Raji (cell line): ENCODE data around the gene CACNB4.

Experiments
- POLR2A ChIP-seq: IDR thresholded peaks from 2 replicates; pipeline ENCODE4 v1.6.1; 2011; ENCODE audit warnings: low read depth, low read length, control low read depth; ENCODE audit not compliant: insufficient read depth

Gene CACNB4

DNA sequence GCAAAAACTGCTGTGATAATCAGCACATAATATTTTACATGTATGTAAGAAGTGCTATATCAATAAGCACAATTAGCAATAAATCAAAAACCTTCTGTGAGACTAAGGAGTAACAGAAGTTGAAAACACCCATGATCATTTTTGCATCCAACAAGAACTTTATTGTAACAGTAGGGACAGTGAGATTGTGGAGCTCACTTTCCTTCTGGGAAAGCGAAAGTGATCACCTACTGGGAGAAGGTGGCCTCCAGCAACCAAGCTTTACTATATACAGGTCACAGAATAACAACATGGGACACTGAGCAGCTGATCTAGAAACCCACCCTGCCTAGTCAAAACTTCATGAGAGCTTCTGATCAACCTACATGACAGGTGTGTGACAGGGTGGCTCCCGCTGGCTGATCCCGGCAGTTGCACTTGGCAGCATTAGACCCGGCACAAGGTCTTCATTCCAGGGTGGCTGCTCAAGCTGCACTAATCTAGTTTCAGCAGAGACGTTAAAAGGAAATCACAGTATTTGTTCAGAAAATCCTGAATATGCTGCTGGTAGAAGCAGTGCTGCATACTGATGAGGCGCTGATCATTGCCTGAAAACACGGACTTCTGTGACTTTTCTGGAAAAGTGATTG is 207.2 kb downstream of the CACNB4 start:
- no peak for TF ChIP-seq POLR2A

DNA sequence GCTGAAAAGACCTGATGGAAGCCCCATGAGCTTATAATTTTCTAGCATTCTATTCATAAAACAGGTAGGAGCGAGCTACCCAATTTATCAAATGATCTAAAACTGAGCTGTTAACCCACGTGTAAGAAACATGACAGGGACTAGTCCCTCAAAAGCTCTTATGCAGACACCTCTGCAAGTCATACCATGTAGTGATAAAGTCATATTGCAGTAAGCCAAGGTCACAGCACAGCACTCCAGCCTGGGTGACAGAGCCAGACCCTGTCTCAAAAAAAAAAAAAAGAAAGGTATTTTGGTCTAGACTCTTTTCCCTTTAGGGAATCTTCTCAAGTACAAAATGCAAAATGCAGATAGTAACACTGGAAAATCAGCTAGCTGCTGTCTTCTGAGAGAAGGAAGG is 211.7 kb downstream of the CACNB4 start:
- no peak for TF ChIP-seq POLR2A

DNA sequence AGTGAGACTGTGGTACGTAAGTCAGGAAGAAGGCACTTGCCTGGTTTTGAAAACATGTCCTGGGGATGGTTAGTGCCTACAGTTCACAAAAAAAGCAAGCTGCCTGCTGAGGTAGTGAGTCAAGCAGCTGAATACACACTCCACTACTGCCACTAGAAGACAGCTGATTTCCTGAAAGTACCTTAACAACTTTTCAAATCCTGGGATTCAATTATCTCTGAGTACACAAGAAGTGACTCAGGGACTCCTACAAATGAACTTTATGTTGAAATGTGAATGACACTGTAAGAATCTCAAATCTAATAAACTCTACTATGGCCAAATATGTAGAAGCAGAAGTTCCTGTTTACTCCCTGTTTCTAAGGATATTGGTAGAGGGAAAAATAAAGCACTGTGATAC is 212.6 kb downstream of the CACNB4 start:
- no peak for TF ChIP-seq POLR2A

DNA sequence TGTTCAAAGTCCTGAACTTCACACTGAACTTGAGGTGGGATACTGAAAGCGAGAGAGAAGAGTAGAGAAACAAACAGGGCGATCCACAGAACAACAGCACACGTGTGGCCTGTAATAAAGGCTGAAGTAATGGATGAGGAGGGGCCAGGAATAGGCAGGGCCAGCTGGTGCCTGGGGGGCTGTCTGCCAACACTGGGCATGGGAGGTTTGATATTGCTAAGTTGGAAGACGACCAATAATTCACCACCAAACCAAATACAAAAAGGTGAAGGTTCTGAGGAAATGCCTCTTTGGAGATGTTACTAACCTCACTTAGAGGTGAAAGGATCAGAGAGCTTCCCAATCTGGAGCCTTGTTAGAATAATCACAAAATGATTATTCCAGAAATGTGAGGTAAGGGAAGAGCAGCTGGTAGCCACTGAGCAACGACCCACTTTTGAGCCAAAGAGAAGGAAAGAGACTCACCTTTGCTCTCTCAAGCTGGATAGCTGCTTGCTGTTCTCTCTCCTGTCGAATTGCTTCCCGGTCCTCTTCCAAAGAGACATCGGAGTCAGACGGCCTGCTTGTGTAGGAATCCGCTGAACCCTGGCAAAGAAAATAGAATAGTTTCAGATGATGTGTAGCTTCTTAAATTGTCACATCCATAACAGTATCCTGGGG is 215.9 kb downstream of the CACNB4 start:
- TF ChIP-seq POLR2A: no peak

DNA sequence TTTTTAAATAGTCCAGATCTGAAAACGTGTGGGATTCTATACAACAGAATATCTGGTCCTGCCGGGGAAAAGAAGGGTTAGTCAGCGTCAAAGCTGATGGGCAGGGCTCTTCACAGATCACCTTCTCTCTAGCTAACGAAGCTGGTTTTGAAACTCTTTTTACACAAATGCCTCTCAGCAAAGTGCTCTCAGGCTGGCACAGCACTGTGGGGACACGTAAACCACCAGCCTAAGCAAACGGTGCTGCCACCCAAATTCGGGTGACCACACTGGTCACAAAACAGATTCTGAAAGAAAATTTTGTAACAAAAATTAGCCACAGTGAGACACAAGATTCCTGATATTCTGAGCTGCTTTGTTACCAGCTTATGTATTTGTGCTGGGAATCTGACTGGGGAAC is 217.5 kb downstream of the CACNB4 start:
- TF ChIP-seq POLR2A: no peak

DNA sequence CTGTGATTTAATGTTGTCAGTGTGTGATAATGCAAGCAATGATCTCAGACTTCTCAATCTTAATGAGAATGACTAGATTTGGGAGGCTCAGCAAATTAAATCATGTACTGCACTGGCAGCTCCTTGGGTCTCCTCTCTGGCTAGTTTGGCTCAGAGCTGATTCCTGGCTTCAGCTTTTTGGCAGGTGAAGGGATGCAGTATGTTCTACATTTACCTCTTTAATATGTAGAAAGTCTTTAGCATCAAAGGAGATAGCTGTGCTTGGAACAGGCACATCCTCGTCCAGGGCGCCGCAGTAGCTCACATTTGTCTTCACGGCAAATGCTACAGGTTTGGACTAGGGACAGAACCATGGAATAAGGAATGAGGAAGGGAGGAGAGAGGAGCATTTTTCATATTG is 218.3 kb downstream of the CACNB4 start:
- TF ChIP-seq POLR2A: no peak

DNA sequence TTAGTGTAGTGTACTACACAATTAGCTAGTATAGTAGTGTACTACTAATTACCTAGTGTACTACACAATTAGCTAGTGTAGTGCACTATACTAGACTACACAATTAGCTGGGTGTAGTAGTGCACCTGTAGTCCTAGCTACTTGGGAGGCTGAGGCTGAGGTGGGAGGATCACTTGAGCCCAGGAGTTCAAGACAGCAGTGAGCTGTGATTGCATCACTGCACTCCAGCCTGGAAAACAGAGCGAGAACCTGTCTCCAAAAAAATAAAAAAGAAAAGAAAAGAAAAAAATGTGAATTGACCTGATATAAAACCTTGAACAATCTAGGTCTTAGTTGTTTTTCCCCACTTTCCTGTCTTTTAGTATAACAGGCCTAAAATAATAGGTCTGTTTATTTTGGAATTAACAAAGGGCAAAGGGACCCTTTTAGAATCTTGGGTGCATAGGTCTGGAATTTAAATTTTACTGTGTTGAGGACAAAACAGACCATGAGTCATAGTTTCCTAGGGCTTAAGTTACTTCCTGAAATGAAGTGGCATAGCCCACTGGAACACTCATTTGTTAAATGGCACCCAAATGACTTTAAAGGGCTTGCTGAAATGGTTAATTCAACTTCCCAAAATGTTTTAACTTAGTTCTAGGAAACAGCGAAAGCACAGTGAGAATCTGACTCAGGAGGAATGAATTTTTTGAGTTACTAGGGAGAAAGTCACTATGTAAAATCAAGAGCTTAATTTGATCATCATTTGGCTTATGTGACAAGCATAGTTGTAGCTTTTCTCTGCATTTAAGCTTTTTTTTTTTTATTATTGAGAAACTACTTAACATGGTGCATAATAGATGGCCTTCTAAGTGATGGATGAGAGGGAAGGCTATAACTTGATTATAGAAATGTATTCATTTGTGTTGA is 219.9 kb downstream of the CACNB4 start:
- no peak for TF ChIP-seq POLR2A

- no peak for TF ChIP-seq POLR2A
Observed at GRCh38 chr2:151878204-151878603, 220.6 kb downstream of the CACNB4 start.

DNA sequence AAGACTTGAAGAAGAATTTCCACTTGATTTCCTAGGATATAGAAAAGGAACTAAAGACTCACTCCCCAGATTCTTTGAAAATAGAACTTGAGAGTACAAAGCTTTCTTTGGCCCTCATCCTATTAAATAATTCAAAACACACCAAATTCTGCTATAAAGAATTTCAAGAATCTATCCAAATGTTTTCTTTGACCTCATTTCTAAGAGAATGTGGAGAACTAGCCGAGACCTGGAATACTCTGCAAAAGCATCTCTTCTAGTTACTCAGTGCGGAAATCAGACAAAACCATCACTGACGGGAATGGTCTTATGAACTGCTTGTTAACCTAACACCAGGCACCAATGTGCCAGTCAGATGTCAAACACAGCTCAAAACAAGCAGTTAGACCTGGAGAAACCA is 226.4 kb downstream of the CACNB4 start:
- TF ChIP-seq POLR2A: no peak

GRCh38 chr2:151869291-151869690 is 229.6 kb downstream of the CACNB4 start:
- TF ChIP-seq POLR2A: no peak

GRCh38 chr2:151862700-151863099 is 236.1 kb downstream of the CACNB4 start:
- TF ChIP-seq POLR2A: no peak

DNA sequence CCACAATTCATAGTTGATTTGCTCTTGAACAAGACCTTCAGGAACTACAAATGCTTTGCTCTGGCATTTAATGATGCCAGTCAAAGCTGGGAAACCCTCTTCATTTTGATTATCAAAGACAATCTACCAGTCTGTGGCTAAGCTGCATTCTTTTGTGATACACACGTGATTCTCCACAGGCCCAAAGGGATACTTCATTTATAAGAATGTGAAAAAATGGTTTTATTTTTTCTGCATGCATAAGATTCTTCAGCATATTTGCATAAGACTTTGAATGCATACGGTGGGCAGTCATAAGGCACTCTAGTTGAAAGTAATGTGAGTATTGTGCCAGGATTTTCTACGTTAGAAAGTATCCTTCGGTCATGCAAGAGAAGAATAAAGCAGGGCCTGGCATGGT is 237.7 kb downstream of the CACNB4 start:
- TF ChIP-seq POLR2A: no peak

DNA sequence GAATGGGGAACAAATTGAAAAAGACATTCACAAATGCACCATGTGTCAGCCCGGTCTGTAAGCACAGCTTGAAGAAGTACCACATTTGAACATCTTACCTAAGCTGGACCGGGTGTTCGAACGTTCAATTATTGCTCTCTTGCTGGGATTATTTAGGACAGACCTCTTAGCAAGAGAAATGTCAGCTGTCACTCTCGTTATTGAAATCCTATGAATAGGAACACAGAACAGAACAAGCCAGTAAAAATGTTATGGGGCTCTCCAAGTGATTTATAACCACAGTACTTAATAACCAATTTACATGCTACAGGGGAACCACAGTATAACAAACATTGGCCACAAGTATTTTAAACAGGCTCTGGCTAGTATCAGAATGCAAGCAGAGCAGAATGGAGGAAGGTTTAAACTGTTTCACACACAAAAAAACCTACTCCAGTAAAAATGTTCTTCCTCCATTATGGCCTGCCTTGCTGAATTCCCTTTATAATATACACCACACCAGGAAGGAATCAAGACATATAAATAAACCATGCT is 238.2 kb downstream of the CACNB4 start:
- no peak for TF ChIP-seq POLR2A

GRCh38 chr2:151860210-151860609 is 238.6 kb downstream of the CACNB4 start:
- TF ChIP-seq POLR2A: no peak

- TF ChIP-seq POLR2A: no peak
Observed at GRCh38 chr2:151857650-151858049, 241.2 kb downstream of the CACNB4 start.

GRCh38 chr2:151855111-151855510 is 243.7 kb downstream of the CACNB4 start:
- TF ChIP-seq POLR2A: no peak
